ENCODE data around the gene LRAT.

The LRAT gene

DNA sequence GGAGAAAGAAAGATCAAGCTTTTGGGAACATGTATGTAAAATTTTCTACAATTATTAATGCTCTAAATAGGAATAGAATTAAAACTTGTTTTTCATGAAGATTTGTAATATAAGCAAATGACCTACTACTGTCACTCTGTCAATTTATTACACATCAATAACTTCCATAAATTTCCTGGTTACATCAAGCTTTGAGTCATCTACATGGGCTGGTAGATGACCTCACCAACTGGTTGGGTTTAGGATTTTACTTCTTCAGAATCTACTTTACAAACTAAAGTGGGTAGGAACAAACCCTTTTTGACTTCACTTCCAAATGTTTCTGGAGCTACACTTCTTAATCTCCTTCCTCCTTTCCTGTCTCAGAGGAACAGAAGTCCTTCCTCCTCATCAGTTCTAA lies 12.0 kb upstream of the LRAT start:
- TF ChIP-seq, protein P1, sequence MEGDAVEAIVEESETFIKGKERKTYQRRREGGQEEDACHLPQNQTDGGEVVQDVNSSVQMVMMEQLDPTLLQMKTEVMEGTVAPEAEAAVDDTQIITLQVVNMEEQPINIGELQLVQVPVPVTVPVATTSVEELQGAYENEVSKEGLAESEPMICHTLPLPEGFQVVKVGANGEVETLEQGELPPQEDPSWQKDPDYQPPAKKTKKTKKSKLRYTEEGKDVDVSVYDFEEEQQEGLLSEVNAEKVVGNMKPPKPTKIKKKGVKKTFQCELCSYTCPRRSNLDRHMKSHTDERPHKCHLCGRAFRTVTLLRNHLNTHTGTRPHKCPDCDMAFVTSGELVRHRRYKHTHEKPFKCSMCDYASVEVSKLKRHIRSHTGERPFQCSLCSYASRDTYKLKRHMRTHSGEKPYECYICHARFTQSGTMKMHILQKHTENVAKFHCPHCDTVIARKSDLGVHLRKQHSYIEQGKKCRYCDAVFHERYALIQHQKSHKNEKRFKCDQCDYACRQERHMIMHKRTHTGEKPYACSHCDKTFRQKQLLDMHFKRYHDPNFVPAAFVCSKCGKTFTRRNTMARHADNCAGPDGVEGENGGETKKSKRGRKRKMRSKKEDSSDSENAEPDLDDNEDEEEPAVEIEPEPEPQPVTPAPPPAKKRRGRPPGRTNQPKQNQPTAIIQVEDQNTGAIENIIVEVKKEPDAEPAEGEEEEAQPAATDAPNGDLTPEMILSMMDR (IDR thresholded peaks at IDR 0.05; ENCODE audit: low read depth, low read length), result no peak
- TF ChIP-seq, protein P2, sequence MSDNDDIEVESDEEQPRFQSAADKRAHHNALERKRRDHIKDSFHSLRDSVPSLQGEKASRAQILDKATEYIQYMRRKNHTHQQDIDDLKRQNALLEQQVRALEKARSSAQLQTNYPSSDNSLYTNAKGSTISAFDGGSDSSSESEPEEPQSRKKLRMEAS (IDR thresholded peaks at IDR 0.05; ENCODE audit: low read depth, low read length), result no peak
- TF ChIP-seq MYC (IDR thresholded peaks at IDR 0.05; ENCODE audit: low read depth, low read length) (no peak), POLR2A (IDR thresholded peaks at IDR 0.05; ENCODE audit: extremely low read depth, insufficient read length) (no peak)
- no peak for DNase-seq (ENCODE audit: low read depth)
- no peak overlapping the region for H3K4me3 ChIP-seq (ENCODE audit: low read depth, low read length)

DNA sequence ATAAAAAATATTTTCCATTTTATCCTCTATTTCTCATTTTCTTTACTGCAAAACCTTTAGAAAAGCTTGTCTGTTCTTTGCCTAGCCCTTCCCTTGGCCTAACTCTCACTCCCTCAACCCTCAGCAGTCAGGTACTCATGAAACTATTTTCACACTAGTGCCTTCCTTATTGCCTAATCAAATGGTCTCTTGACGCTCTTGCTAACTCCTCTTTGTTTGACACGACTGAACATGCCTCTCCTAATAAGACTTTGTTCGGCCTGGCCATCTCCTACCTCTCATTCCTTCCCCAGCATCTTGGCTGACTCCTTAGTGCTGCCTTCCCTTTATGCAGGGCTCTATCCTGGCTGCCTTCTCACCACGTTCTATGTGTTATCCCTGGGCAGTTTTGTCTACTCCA lies 11.1 kb upstream of the LRAT start:
- no peak for TF ChIP-seq POLR2A (IDR thresholded peaks at IDR 0.05; ENCODE audit: extremely low read depth, insufficient read length)
- TF ChIP-seq, protein P2 (IDR thresholded peaks at IDR 0.05; ENCODE audit: low read depth, low read length), result no peak
- TF ChIP-seq MYC (IDR thresholded peaks at IDR 0.05; ENCODE audit: low read depth, low read length), result no peak
- TF ChIP-seq, protein P1 (IDR thresholded peaks at IDR 0.05; ENCODE audit: low read depth, low read length), result no peak
- no peak overlapping the region for H3K4me3 ChIP-seq (ENCODE audit: low read depth, low read length)
- DNase-seq (ENCODE audit: low read depth), result no peak

DNA sequence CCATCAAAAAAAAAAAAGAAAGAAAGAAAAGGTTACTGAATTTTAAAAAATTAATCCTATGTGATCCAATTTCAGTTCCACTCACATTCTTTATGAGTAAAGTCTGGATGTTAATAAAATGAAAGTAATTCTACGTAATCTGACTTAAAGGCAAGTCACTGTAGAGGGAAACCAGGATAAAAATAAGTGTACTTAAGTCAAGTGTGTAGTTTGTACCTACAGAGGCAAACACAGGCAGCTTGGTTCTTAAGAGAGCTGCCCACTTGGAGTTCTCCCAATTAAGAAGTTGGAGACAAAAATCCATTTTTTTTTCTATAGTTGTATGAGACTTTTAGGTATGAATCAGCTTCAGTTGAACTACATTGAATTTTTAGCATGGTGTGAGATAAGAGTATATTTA lies 7.0 kb upstream of the LRAT start:
- no peak for DNase-seq (ENCODE audit: low read depth)
- TF ChIP-seq, protein P2 (IDR thresholded peaks at IDR 0.05; ENCODE audit: low read depth, low read length), result no peak
- TF ChIP-seq, protein P1 (IDR thresholded peaks at IDR 0.05; ENCODE audit: low read depth, low read length), result no peak
- TF ChIP-seq POLR2A (IDR thresholded peaks at IDR 0.05; ENCODE audit: extremely low read depth, insufficient read length) (no peak), MYC (IDR thresholded peaks at IDR 0.05; ENCODE audit: low read depth, low read length) (no peak)

DNA sequence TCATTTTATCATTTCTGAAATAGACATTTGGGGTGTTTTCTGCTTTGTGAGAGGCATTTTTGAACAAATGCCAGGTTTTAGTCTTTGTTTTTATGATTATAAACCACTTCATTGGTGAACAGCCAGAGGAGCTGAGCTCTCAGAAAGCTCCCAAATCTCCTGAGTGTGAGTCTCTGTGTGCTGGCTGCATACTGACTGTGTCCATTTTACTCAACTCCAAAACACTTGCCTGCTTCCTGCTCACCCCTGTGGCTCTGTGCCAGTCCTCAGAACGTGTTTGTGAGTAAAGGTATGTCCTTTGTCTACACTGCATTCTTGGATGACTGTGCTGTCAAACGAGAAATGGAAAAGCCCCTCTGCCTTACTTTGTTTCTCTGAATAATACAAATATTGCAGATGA lies 5.4 kb upstream of the LRAT start:
- TF ChIP-seq MYC (IDR thresholded peaks at IDR 0.05; ENCODE audit: low read depth, low read length) (no peak), POLR2A (IDR thresholded peaks at IDR 0.05; ENCODE audit: extremely low read depth, insufficient read length) (no peak)
- TF ChIP-seq, protein P1 (IDR thresholded peaks at IDR 0.05; ENCODE audit: low read depth, low read length), result no peak
- TF ChIP-seq, protein P2 (IDR thresholded peaks at IDR 0.05; ENCODE audit: low read depth, low read length), result no peak
- no peak overlapping the region for H3K4me3 ChIP-seq (ENCODE audit: low read depth, low read length)
- DNase-seq (ENCODE audit: low read depth), result no peak

More for the DNA sequence above, 7.0 kb upstream of the LRAT start:
- H3K4me3 ChIP-seq (ENCODE audit: low read depth, low read length), result no peak overlapping the region

DNA sequence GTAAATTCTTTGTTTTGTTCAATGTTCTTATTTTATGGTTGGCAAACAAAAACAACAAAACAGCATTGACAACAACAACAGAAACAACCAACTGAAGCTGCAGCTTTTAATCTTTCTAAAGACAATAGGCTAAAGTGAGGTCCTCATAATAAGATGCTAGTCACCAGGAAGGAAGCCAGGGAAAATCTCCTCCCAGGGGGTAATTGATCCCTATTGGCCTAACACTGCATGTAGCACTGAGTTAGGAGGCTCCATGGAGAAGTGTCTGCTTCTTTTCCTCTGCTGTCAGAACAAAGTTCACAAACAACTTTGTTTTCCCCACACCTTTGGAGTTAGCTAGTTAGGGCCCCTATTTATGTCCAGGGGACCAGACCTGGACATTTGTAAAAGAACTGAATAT lies 4.7 kb upstream of the LRAT start:
- H3K4me3 ChIP-seq (ENCODE audit: low read depth, low read length), result no peak overlapping the region
- TF ChIP-seq MYC (IDR thresholded peaks at IDR 0.05; ENCODE audit: low read depth, low read length) (no peak), POLR2A (IDR thresholded peaks at IDR 0.05; ENCODE audit: extremely low read depth, insufficient read length) (no peak)
- TF ChIP-seq, protein P1 (IDR thresholded peaks at IDR 0.05; ENCODE audit: low read depth, low read length), result no peak
- TF ChIP-seq, protein P2 (IDR thresholded peaks at IDR 0.05; ENCODE audit: low read depth, low read length), result no peak
- DNase-seq (ENCODE audit: low read depth), result no peak

DNA sequence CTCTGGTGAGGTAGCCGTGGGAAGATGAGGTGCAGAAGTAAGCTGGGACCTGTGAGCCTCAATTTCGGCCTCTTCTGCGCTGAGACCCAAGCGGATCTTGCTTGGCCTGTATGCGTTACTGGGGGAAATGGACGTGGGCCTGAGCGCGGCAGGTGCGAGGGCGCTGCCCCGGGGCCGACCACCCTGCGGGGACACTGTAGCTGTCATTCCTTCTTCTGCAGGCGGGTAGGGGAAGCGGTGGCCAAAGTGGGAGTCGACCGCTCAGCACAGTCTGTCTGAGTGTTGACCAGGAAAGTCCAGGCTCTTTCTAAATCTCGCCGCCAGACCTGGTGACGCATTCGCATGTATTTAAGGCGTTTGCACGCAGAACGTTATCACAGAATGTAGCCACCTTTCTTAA lies 3.3 kb upstream of the LRAT start:
- H3K4me3 ChIP-seq (ENCODE audit: low read depth, low read length), result no peak overlapping the region
- DNase-seq (ENCODE audit: low read depth), result no peak
- TF ChIP-seq MYC (IDR thresholded peaks at IDR 0.05; ENCODE audit: low read depth, low read length) (no peak), POLR2A (IDR thresholded peaks at IDR 0.05; ENCODE audit: extremely low read depth, insufficient read length) (no peak)
- TF ChIP-seq, protein P1 (IDR thresholded peaks at IDR 0.05; ENCODE audit: low read depth, low read length), result no peak
- TF ChIP-seq, protein P2 (IDR thresholded peaks at IDR 0.05; ENCODE audit: low read depth, low read length), result no peak

All from NB4 (cell line).